ENCODE results near the gene PREX1. TPM values are rescaled to one million over a fixed set of nuclear protein-coding genes. Genes with fewer than 3 reads are reported as not detected.

The PREX1 gene
- total and polyA plus RNA-seq, 2 experiments from 2014 or later, result 2.4 to 10.3 TPM

GRCh38 chr20:48740712-48741111, 87.1 kb downstream of the PREX1 start:
- H4K20me1 ChIP-seq (replicated peaks; ENCODE audit: insufficient read depth), result no peaks in the 10 kb centered on the region
- no peak overlapping the region for H3K4me3 Mint-ChIP-seq

GRCh38 chr20:48740292-48740649, 87.5 kb downstream of the PREX1 start:
- Mint-ChIP-seq H3K4me3 (no peak overlapping the region), H3K27ac (no peak overlapping the region), H3K36me3 (ENCODE audit: low read depth) (peaks cover 3% of the 10 kb centered on the region; the same call in 2 of the 3 replicates), H3K9me3 (no peaks in the 10 kb centered on the region), H3K4me1 (peaks cover 8% of the 10 kb centered on the region), H3K27me3 (ENCODE audit: insufficient read depth, low read depth, poor library complexity) (peaks cover 13% of the 10 kb centered on the region)
- Histone ChIP-seq H3K4me3 (no peak overlapping the region), H3F3A (replicated peaks; ENCODE audit: low read depth) (no peaks in the 10 kb centered on the region), H2AFZ (no peak overlapping the region), H3K27ac (ENCODE audit: low read depth) (no peak overlapping the region), H3K4me1 (ENCODE audit: insufficient read depth) (no peaks in the 10 kb centered on the region), H3K27me3 (ENCODE audit: insufficient read depth) (no peaks in the 10 kb centered on the region), H4K20me1 (replicated peaks; ENCODE audit: insufficient read depth) (no peaks in the 10 kb centered on the region), H3K36me3 (ENCODE audit: insufficient read depth) (no peaks in the 10 kb centered on the region), H3K9me2 (ENCODE audit: insufficient read depth) (no peaks in the 10 kb centered on the region), H3K79me2 (replicated peaks; ENCODE audit: insufficient read depth) (no peaks in the 10 kb centered on the region), H3K4me2 (no peak overlapping the region)
- no peak for DNase-seq (ENCODE audit: low spot score)
- no peak; the same call in 2 of the 3 replicates for ATAC-seq
- TF ChIP-seq ETS1 (IDR thresholded peaks at IDR 0.05) (no peak), ZNF331 (CRISPR knock-in tag; IDR thresholded peaks at IDR 0.05; ENCODE audit: low read depth) (no peak), ZNF462 (CRISPR knock-in tag; IDR thresholded peaks at IDR 0.05) (no peak), REST (IDR thresholded peaks at IDR 0.05; ENCODE audit: unreplicated experiment) (no peak), EZH2 (IDR thresholded peaks at IDR 0.05; ENCODE audit: low read depth, unreplicated experiment) (no peak)

More at GRCh38 chr20:48740712-48741111, 87.1 kb downstream of the PREX1 start:
- Mint-ChIP-seq H3K27me3 (ENCODE audit: insufficient read depth, low read depth, poor library complexity) (peaks cover 11% of the 10 kb centered on the region), H3K27ac (no peak overlapping the region), H3K36me3 (ENCODE audit: low read depth) (peaks cover 3% of the 10 kb centered on the region; the same call in 2 of the 3 replicates), H3K9me3 (no peaks in the 10 kb centered on the region), H3K4me1 (peaks cover 13% of the 10 kb centered on the region)
- no peak for TF ChIP-seq CTCF (conservative IDR thresholded peaks at IDR 0.05; ENCODE audit: low read depth in 2 of 2)
- DNase-seq (ENCODE audit: low spot score) (no peak), ATAC-seq (no peak)
- H3F3A ChIP-seq (replicated peaks; ENCODE audit: low read depth), result no peaks in the 10 kb centered on the region
- no peaks in the 10 kb centered on the region for H3K36me3 ChIP-seq (ENCODE audit: insufficient read depth)
- H3K79me2 ChIP-seq (replicated peaks; ENCODE audit: insufficient read depth), result no peaks in the 10 kb centered on the region
- H3K9me2 ChIP-seq (ENCODE audit: insufficient read depth), result no peaks in the 10 kb centered on the region
- no peaks in the 10 kb centered on the region for H3K4me1 ChIP-seq (ENCODE audit: insufficient read depth)
- H2AFZ ChIP-seq, result no peak overlapping the region
- no peaks in the 10 kb centered on the region for H3K27me3 ChIP-seq (ENCODE audit: insufficient read depth)
- no peak overlapping the region for H3K4me3 ChIP-seq
- no peak overlapping the region for H3K27ac ChIP-seq (ENCODE audit: low read depth)
- H3K4me2 ChIP-seq, result no peak overlapping the region
